ENCODE data around the gene FOLH1.
"Not testable (repeated sequence)": the region's sequence is repeated elsewhere in the genome, so short reads cannot be mapped to it uniquely, and the experiment has no call there.

Gene FOLH1

DNA sequence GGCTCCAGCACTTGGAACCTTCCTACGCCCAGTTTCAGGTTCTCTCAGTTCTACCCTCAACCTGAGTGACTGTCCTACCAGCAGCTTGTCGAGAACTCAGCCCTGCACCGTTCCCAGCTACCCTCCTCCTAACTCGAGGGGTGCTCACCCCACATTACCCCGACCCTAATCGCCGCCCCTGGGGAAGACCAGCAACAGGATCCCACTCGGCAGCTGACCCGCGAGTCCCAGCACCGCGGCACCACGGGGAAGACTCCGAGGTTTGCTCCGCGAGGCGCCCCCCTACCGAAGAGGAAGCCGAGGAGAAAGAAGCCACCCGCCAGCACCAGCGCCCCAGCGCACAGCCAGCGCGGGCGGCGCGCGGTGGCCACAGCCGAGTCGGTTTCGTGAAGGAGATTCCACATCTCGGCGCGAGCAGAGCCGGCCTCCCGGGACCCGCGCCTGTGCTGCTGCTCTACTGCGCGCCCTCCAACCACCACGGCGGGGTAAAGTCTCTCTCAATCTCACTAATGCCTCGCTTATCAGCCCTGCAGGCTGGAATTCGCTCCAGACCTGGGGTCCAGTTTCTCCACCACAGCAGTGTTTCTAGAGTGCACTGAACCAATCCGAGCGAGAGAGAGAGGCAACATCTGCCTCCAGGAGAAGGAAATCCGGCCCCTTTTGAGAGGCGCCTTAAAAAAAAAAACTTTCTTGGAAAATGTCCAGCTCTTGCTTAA lies at the start of gene FOLH1:
Gene FOLH1, minus strand, starts transcription at position 597 of the 716 bp plus-strand sequence. Its CDS starts 193 bp downstream, at position 404.
- no peak for DNase-seq

DNA sequence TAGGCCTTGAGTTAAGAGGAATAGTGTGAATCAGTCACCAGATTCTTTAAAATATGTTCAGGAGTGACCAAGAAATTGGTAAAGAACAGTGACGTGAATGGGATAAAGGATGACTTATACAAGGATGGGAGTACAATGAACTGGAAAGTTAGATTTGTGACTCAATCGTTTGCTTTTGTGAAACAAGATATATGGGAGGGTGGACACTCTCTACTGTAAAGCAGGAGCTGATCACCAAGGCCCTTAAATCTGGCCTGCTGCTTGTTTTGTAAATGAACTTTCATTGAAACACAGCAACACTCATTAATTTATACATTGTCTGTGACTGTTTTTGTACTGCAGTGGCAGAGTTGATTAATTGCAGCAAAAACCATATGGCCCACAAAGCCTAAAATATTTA lies 46.7 kb upstream of the FOLH1 start:
- DNase-seq: not testable (repeated sequence)

DNA sequence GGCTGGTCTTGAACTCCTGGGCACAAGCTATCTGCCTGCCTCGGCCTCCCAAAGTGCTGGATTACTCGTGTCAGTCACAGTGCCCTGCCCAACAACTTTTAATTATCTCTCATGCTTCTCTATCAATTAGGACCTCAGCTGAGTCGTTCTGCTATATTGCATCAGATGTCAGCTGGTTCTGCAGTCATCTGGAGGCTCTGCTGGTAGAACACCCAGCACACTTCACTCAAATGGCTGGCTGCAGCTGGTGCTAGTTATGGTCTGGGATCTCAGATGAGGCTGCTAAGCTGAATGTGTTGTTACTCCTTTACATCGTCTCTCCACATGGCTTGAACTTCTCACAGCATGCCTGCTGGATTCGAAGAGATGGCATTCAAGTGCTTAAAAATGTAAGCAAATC lies 42.8 kb upstream of the FOLH1 start:
- not testable (repeated sequence) for DNase-seq

DNA sequence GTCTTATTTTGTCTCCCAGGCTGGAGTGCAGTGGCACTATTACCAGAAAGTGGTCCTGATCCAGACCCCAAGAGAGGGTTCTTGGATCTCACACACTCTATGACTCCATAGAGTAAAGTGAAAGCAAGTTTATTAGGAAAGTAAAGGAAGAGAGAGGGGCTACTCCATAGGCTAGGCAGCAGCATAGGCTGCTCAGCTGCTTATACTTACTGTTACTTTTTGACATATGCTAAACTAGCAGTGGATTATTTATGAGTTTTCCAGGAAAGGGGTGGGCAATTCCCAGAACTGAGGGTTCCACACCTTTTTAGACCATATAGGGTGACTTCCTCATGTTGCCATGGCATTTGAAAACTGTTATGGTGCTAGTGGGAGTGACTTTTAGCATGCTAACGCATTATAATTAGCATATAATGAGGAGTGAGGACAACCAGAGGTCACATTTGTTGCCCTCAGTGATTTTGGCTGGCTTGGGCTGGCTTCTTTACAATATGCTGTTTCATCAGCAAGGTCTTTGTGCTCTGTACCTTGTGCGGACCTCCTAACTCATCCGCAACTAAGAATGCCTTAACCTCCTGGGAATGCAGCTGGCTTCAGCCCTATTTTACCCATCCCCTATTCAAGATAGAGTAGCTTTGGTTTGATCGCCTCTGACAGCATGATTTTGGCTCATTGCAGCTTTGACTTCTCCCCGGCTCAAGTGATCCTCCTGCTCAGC lies 42.2 kb upstream of the FOLH1 start:
- DNase-seq: not testable (repeated sequence)

DNA sequence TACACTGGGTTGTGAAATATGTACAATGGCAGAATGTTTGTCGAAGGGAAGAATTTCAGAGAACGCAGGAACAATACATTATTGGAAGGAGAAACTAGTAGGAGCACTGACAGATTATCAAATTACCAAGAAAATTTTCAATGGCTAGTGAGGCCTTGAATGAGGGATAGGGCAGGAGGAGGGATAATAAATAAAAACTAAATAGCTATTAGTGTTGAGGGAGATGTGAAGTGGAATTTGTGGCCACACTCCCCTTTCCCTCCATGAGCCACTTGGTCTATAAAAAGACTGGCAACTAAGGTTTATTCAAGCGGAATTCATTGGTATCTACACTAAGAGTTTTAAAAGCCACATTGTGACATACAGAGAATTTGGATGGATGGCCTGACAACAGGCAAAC lies 41.0 kb upstream of the FOLH1 start:
- not testable (repeated sequence) for DNase-seq

DNA sequence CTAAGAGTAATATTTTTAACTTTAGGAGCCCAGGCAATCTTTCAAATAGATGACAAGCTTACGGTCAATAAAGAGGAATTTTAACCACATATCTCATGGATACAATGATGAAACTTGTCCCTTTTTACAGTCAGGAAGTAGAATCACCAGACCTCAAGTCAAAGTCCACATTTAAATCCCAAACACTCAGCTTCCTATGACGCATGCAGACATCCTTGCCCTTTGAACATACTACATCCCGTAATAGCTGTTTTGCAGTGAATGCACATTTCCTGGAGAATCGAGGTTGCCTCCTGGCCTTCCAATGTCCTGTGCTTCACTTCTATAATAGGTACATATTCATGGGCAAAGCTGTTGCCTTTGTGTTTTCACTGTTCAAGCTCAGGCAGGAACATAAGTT lies 25.3 kb upstream of the FOLH1 start:
- not testable (repeated sequence) for DNase-seq

DNA sequence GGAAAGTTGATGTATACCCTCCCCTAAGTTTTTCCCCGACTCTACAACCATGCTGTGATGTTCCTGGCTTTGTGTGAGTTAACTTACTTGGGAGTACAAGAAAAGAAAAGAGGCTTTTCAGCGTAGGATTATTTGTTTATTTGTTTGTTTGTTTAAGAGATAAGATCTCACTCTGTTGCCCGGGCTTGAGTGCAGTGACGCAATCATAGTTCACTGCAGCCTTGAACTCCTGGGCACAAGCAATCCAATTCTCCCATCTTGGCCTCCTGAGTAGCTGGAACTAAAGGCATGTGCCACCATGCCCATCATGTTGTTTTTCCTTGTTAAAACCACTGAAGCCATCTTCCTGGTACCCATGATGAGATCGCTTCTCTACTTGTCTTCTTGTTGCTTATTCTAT lies 24.6 kb upstream of the FOLH1 start:
- not testable (repeated sequence) for DNase-seq

DNA sequence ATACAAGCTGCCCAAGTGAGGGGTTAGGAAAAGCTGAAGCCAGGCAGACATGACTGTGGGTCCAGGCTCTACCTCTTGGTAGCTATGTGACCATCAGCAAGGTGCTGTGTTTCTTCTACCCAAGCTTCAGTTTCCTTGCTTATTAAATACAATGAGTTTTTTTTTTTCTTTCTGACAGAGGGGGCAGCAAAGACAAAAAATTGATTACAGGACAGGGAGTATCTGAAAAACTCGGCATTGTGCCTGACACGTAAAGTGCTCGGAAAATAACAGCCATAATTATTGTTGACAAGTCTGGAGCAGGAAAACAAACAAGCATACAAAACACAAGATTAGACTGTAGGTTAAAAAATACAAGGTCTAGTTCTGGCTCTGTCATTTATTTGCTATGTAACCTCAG lies 23.3 kb upstream of the FOLH1 start:
- not testable (repeated sequence) for DNase-seq

DNA sequence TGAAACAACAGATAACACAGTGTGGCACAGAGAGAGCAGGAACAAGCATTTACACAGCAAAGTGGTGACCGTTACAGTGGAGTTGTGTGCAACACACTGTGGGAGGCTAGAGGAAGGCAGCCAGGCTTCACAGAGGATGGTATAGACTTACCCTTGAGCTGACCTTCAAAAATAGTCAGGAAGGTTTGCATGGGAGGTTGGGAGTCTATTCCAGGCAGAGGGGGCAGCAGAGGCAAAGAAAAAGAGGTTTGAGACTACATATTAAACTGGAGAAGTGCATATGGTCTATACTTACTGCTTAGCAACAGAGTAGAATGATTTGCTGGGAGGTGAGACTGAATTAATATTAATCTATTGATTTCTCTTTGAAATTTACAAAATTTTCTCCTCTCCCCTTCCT lies 22.1 kb upstream of the FOLH1 start:
- DNase-seq: not testable (repeated sequence)

DNA sequence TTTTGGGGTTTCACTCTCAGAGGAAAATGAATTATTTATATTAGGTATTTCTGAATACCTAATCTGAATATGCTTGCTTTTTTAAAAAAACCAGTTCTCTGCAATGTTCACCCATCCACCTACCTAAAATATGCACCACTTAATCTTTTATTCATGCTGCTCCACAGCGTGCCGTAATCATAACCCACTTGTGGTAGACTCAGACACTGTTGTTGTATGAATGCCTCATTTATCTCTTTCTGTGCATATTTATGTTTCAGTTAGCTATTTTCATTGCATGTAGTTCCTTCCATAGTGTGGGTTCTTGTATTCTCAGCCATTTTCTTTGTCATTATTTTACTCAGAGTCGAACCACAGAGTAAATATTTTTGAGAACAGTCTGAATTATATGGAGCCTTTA lies 21.6 kb upstream of the FOLH1 start:
- DNase-seq: not testable (repeated sequence)

DNA sequence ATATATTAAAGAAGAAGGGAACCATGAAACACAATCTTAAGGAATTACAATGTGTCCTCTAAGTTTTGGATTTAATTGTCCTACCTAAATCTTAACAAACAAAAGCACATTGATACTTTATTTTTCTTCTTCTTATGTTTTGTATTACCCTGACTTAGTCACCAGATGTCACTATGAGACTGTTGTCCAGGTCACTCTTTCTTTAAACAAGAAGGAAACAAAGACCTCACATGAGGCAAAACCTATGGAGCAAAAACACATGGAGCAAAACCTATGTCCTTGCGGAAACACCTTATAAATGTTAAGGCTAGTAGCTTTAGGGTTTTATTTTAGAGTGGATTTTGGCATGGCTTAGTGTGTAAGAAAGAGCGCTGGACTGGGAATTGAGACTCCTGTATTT lies 20.7 kb upstream of the FOLH1 start:
- not testable (repeated sequence) for DNase-seq

DNA sequence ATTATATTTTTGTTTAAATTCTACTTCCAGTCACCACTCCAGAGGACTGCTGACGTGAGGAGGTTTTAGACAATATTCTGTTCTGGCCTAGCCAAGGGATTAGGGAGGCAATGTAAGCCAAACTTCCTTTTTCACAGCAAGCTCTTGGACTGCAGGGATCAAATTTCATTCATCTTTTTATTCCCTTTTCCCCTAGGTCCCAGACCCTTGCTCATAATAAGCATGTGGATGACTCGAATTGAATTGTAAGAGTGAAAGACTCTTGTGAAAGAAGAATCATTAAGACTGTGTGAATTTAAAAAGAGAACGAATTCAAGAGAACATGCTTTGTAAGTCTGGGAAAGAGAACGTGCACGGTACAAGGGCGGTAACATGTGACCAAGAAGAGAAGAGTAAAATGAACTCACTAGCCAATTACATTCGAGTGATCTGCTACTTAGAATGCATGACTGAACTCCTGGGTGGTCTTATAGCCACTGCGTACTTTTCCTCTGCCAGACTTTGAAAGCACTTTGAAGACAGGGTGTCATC lies 16.9 kb upstream of the FOLH1 start:
- not testable (repeated sequence) for DNase-seq

DNA sequence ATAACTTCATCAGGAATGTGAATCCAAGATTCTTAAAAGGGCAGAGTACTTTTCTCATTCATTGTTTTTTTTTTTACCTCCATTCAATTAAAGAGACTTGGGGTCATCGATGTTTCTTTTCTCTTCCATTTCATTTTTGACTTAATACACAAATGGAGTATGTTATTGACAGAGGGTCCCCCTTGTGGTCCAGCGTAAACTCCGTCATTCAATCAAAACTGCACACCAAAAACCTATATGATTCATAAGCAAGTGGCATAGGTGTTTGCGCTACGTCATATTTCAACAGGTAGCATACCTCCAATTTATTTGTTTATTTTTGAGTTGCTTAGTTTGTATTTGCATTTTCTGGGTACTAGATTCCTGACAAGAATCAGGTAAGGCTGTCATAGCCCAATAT lies 12.7 kb upstream of the FOLH1 start:
- DNase-seq: no peak

DNA sequence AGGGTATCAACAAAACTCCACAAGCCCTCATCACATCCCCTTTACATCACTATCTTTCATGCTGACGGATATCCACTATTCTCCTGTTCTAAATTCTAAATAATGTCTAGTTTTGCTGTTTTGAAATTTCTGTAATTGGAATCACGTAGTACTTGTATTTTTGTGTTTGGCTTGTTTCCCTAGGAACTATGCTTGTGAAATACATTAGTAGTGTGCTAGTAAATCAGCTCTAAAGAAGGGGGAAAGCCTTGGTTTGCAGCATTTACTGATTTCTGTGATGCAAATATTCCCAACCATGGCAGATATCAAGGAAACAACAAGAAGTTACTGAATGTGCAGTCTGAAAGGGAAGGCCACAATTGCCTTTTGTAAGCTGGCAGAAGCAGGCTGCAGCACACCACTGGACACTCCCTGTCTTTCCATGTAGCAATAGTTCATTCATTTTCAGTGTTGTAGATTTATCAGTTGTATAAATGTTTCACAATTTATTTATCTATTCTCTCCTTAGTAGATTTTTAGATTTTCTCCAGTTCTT lies 4.7 kb upstream of the FOLH1 start:
- DNase-seq: no peak

DNA sequence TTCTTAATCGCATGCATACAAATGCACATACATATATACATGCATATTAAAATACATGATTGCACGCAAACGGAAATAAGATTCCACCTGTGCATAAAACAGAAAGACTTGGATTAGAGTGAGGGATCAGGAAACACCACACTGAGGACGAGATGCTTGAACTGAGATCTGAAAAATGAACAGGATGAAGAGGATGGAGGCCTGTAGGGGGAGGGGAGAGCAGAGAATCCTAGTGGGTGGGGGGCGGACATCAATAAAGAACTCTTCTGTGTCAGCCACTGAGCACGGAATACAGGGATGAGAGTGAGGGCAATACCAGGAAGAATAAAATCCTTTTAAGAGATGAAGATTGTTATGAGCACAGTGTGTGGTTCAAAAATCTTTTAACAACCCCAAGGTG lies 1.4 kb downstream of the FOLH1 start:
- not testable (repeated sequence) for DNase-seq

DNA sequence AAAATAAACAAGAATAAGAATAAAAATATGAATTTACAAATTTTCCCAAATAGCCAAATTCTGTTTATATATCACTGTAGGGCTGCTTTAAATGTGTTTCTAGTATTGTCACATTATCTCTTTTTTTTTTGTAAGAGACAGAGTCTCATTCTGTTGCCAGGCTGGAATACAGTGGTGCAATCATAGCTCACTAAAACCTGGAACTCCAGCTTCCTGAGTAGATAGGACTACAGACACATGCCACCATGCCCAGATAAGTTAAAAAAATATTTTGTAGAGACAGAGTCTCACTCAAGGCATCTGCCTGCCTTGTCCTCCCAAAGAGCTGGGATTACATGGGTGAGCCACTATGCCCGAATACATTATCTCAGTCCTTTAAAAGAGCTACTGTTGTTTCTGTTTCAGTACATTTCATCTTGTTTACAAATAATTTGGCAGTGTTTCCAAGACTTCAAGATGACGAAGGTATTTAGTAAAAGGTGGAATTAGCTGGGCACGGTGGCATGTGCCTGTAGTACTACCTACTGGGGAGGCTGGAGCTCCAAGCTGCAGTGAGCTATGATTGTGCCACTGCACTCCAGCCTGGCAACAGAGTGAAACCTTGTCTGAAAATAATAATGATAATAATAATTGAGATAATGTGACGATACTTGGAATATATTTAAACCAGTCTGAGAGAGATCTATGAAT lies 6.0 kb downstream of the FOLH1 start:
- no peak for DNase-seq

DNA sequence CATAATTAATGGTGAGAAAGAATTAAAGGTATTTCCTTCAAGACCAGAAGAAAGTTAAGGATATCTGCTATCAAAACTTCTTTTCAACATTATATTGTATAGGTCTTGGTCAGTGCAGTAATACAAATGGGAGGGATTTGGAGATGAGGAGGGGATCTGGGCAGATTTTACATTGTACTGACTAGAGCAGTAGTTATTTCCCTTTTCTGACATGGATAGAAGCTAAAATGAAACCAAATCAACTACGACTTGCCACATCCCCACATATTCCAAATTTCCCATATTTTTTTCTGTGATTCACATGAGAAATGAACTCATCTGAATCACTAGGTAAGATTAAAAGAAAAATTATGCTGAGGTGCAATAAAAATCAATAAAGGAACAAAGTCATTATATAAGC lies 11.6 kb downstream of the FOLH1 start:
- DNase-seq: not testable (repeated sequence)

DNA sequence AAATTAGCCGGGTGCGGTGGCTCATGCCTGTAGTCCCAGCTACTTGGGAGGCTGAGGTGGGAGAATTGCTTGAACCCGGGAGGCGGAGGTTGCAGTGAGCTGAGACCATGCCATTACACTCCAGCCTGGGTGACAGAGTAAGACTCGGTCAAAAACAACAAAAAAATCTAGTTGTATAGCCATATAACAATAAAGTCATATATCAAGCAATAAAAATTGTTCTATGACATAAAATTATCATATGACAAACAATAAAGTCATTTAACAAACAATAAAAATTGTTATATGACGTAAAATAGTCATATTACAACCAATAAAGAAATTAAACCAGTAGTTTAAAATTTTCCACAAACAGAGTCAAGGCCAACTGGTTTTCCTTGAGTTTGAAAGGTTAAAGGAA lies 12.4 kb downstream of the FOLH1 start:
- not testable (repeated sequence) for DNase-seq

DNA sequence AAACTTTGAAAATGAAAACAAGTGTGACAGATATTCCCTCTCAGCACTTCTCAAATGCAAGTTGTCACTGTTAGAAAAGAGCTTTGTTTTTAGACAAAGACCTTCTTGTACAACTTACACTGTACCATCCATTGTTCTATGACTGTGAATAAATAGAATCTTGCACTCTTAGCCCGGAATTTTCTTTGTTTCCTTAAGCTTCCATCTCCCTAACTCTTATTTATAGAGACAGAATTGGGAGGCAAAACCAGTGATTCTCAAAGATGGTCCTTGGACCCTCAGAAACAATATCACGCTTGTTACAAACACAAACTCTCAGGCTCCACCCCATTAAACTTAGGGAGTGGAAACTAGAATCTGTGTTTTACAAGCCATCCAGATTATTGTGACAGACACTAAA lies 18.1 kb downstream of the FOLH1 start:
- not testable (repeated sequence) for DNase-seq

DNA sequence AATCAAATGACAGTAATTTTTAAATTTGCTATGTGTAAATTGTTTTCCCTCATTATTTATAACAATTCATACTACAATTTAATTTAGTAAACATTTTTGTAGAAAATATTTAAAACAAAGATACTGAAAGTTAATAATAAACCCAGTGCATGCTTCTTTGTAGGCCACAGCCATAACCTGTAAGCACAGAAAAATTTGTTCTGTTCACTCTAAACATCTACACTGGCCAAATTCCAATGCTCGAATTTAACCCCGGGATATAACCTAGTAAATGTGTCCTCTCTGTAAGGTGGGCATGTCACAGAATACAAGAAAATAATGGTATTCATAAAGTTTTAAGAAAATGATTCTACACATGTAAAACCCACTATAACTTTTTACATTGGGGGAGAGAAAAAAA lies 22.2 kb downstream of the FOLH1 start:
- DNase-seq: not testable (repeated sequence)

DNA sequence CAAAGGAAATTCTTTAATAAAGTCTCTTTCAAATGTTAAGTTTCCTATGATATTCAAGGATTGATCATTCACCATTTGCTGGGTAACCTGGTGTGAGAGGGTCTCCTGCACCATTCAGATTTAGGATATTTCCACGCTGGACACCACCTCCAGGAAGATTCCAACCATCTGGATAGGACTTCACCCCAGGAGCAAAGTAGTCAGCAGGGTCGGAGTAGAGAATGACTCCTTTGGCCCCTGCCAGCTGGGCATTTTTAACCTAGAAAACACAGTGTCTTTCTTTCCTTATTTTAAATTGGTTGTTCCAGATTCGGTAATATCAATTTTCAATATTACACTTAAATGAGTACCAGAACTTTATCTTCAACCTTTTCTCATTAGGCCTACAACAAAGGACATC lies 22.8 kb downstream of the FOLH1 start:
- DNase-seq: not testable (repeated sequence)

DNA sequence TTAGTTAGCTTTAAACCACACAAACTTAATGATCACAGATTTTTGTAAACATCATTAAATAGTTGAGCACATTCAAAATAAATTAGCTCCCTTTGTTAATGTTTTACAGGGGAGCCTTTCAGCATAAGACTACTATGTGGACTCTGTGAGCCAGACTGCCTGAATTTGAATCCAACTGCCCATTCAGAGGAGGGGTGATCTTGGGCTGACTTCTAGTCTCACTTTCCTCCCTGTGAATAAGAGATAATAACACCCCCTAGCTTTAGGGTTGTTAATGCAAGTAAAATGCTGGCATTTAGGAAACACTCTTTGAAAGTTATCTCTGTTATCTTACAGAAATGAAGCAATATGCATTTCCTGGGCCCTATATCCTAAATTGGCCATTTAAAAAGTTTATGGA lies 23.6 kb downstream of the FOLH1 start:
- DNase-seq: not testable (repeated sequence)

DNA sequence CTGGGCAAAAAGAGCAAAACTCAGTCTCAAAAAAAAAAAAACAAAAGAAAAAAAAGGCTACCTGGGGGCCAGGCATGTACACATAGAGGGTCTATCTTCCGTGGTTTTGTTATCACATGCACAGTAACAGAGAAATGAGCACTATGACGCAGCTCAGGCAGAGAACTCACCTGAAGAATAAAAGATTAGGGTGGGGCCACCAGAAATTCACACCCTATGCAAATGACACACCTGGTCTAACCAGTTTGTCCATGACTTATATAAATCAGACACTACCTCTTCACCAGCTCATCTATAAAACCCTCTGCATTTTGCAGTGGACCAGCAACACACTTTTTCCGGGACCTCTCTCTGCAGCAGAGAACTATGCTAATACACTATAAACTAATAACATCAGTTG lies 30.5 kb downstream of the FOLH1 start:
- DNase-seq: not testable (repeated sequence)

Data from NCI-H2171 (cell line).